Mucosa of descending colon (tissue), 3 donors: ENCODE measurements around the gene PSMB7. TPM values are rescaled to one million over a fixed set of nuclear protein-coding genes. Genes with fewer than 3 reads are reported as not detected.

Experiments used
- ATAC-seq: fragments of 200-7000 bp; cut with Tn5 transposase; one replicate; pipeline ENCODE4 v1.9.1; 2020; ENCODE audit warnings: mild to moderate bottlenecking, moderate library complexity
- DNase-seq, 3 donors: peaks; one replicate each; pipeline ENCODE4 v3.0.0-alpha.2; 2020
- H3K36me3 ChIP-seq: fragments of 200-600 bp; one replicate; pipeline ENCODE4 v1.8.0; 2021; ENCODE audit warnings: low read depth, mild to moderate bottlenecking
- H3K4me1 ChIP-seq: fragments of 200-600 bp; one replicate; pipeline ENCODE4 v1.8.0; 2021; ENCODE audit warnings: low read depth, mild to moderate bottlenecking
- H3K4me3 ChIP-seq: fragments of 200-600 bp; one replicate; pipeline ENCODE4 v1.8.0; 2021; ENCODE audit warnings: mild to moderate bottlenecking
- H3K9me3 ChIP-seq: fragments of 200-600 bp; one replicate; pipeline ENCODE4 v1.8.0; 2021; ENCODE audit warnings: mild to moderate bottlenecking
- CTCF ChIP-seq: fragments of 200-600 bp; IDR thresholded peaks from one replicate; pipeline ENCODE4 v1.8.0; 2022; ENCODE audit warnings: antibody characterized with exemption, mild to moderate bottlenecking
- intact Hi-C, 2 donors: fragments of 100-400 bp; cut with DNase I in 1 of 2; cut with micrococcal nuclease in 1 of 2; formaldehyde crosslinking; loops; one replicate each; pipeline versions ENCODE4 v1.11.0 to v1.11.1; 2022; cut with DNase I, micrococcal nuclease
- total RNA-seq, 3 donors: library from RNA; stranded (reverse); fragmentation: NEBNext Ultra II Directional in 2 of 3; extraction: Animal tissue kit (Norgen Biotek cat#: 25700) in 2 of 3; gene quantifications; one replicate each; pipeline versions ENCODE4 v1.2.1 to v1.2.4, GENCODE V29; 2021 to 2023
- donor health status: DM: no; HTN: no; CAD: no; lungs with moderate emphysema.
- donor health status: DM: no; HTN: no; CAD: no.
- donor health status: DM: no; HTN: yes; CAD: no.

The PSMB7 gene
- total RNA-seq, 3 donors from 2014 or later, result 83.6 to 120 (median 92.3) TPM

GRCh38 chr9:124384210-124384609 lies 31.0 kb downstream of the PSMB7 start:
- ATAC-seq, result no peak
- no peaks in the 10 kb centered on the region for H3K9me3 ChIP-seq
- no peaks in the 10 kb centered on the region for H3K36me3 ChIP-seq
- peaks cover 15% of the 10 kb centered on the region for H3K4me1 ChIP-seq
- no peak overlapping the region for H3K4me3 ChIP-seq
- DNase-seq, result no peak
- intact Hi-C loops, result no loop called here
- TF ChIP-seq CTCF, result no peak

- no peak for ATAC-seq
- no peak for DNase-seq
- Histone ChIP-seq H3K4me3 (no peak overlapping the region), H3K4me1 (peaks cover 7% of the 10 kb centered on the region), H3K36me3 (no peaks in the 10 kb centered on the region), H3K9me3 (no peaks in the 10 kb centered on the region)
- TF ChIP-seq CTCF, result no peak
- intact Hi-C loops, result no loop called here
These were observed 33.9 kb downstream of the PSMB7 start for GRCh38 chr9:124381170-124381945.

- no peaks in the 10 kb centered on the region for H3K36me3 ChIP-seq
- H3K4me3 ChIP-seq, result no peak overlapping the region
- no peak for DNase-seq
- TF ChIP-seq CTCF, result no peak
- intact Hi-C loops, result no loop called here
- peaks cover 5% of the 10 kb centered on the region for H3K9me3 ChIP-seq
- H3K4me1 ChIP-seq, result no peaks in the 10 kb centered on the region
- no peak for ATAC-seq
These were observed 37.5 kb downstream of the PSMB7 start for GRCh38 chr9:124377551-124378406.

DNA sequence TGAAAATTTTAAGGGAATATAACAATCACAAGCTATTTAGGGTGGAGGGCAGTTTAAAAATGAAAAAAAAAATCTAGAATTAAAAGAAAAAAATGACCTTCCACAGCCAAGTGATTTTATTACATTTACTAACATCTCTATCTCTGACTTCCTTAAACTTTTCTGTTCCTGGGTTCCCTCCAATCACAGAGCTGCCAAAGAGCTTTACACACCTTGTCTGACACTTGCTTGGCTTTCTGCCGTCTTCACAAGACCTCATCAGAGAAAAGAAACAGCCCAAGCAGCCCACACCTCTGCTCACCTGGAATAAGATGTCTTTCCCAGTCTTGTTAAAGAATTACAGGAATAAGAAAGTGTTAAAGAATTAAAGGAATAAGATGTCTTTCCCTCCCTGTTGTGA lies 38.9 kb downstream of the PSMB7 start:
- intact Hi-C loops, result no loop called here
- no peaks in the 10 kb centered on the region for H3K36me3 ChIP-seq
- DNase-seq, result no peak
- H3K4me1 ChIP-seq, result no peaks in the 10 kb centered on the region
- ATAC-seq, result peak; percentile 26
- no peak for TF ChIP-seq CTCF
- H3K4me3 ChIP-seq, result no peak overlapping the region
- H3K9me3 ChIP-seq, result peaks cover 5% of the 10 kb centered on the region

- DNase-seq (no peak), ATAC-seq (no peak)
- Histone ChIP-seq H3K4me1 (no peaks in the 10 kb centered on the region), H3K4me3 (no peak overlapping the region), H3K9me3 (peaks cover 5% of the 10 kb centered on the region), H3K36me3 (no peaks in the 10 kb centered on the region)
- TF ChIP-seq CTCF, result no peak
- intact Hi-C loops, result no loop called here
These were observed 39.5 kb downstream of the PSMB7 start for GRCh38 chr9:124375726-124376125.
